ENCODE data around the gene TRIM8.

The TRIM8 gene

GRCh38 chr10:102620591-102621442, 23.5 kb upstream of the TRIM8 start:
- TF ChIP-seq, protein P1, sequence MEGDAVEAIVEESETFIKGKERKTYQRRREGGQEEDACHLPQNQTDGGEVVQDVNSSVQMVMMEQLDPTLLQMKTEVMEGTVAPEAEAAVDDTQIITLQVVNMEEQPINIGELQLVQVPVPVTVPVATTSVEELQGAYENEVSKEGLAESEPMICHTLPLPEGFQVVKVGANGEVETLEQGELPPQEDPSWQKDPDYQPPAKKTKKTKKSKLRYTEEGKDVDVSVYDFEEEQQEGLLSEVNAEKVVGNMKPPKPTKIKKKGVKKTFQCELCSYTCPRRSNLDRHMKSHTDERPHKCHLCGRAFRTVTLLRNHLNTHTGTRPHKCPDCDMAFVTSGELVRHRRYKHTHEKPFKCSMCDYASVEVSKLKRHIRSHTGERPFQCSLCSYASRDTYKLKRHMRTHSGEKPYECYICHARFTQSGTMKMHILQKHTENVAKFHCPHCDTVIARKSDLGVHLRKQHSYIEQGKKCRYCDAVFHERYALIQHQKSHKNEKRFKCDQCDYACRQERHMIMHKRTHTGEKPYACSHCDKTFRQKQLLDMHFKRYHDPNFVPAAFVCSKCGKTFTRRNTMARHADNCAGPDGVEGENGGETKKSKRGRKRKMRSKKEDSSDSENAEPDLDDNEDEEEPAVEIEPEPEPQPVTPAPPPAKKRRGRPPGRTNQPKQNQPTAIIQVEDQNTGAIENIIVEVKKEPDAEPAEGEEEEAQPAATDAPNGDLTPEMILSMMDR (IDR thresholded peaks at IDR 0.05; ENCODE audit: low read depth, low read length, poor library complexity, severe bottlenecking), result no peak
- TF ChIP-seq EZH2phosphoT487 (IDR thresholded peaks at IDR 0.05; ENCODE audit: borderline replicate concordance, low read length), result no peak
- Histone ChIP-seq H3K79me2 (ENCODE audit: control insufficient read depth, low read length) (no peaks in the 10 kb centered on the region), H3K4me3 (ENCODE audit: low read length) (no peak overlapping the region), H3F3A (ENCODE audit: control insufficient read depth, insufficient read depth) (no peaks in the 10 kb centered on the region), H3K4me1 (ENCODE audit: control insufficient read depth, low read length) (no peaks in the 10 kb centered on the region), H3K9me3 (ENCODE audit: control insufficient read depth, insufficient read depth, low read length) (no peaks in the 10 kb centered on the region), H3K36me3 (ENCODE audit: control insufficient read depth, low read length) (no peaks in the 10 kb centered on the region), H3K27ac (ENCODE audit: low read depth, low read length) (no peak overlapping the region), H3K9me2 (replicated peaks; ENCODE audit: control insufficient read depth, low read length) (no peaks in the 10 kb centered on the region), H3K27me3 (ENCODE audit: control insufficient read depth, low read length) (no peaks in the 10 kb centered on the region), H4K20me1 (ENCODE audit: control insufficient read depth, insufficient read depth, low read depth, low read length) (no peaks in the 10 kb centered on the region), H3K4me2 (ENCODE audit: low read length) (no peak overlapping the region)

- H3F3A ChIP-seq (ENCODE audit: control insufficient read depth, insufficient read depth), result no peaks in the 10 kb centered on the region
- no peaks in the 10 kb centered on the region for H3K9me3 ChIP-seq (ENCODE audit: control insufficient read depth, insufficient read depth, low read length)
- H3K27me3 ChIP-seq (ENCODE audit: control insufficient read depth, low read length), result no peaks in the 10 kb centered on the region
- H3K4me2 ChIP-seq (ENCODE audit: low read length), result no peak overlapping the region
- H3K4me1 ChIP-seq (ENCODE audit: control insufficient read depth, low read length), result no peaks in the 10 kb centered on the region
- no peak overlapping the region for H3K4me3 ChIP-seq (ENCODE audit: low read length)
- H4K20me1 ChIP-seq (ENCODE audit: control insufficient read depth, insufficient read depth, low read depth, low read length), result no peaks in the 10 kb centered on the region; the same call in 1 of the 2 replicates
- H3K9me2 ChIP-seq (replicated peaks; ENCODE audit: control insufficient read depth, low read length), result no peaks in the 10 kb centered on the region
- TF ChIP-seq, protein P1 (IDR thresholded peaks at IDR 0.05; ENCODE audit: low read depth, low read length, poor library complexity, severe bottlenecking), result no peak
- TF ChIP-seq EZH2phosphoT487 (IDR thresholded peaks at IDR 0.05; ENCODE audit: borderline replicate concordance, low read length), result no peak
- no peaks in the 10 kb centered on the region for H3K36me3 ChIP-seq (ENCODE audit: control insufficient read depth, low read length)
- H3K27ac ChIP-seq (ENCODE audit: low read depth, low read length), result no peak overlapping the region
- H3K79me2 ChIP-seq (ENCODE audit: control insufficient read depth, low read length), result no peaks in the 10 kb centered on the region
Observed at GRCh38 chr10:102621443-102622325, 22.6 kb upstream of the TRIM8 start.

GRCh38 chr10:102624094-102624493, 20.2 kb upstream of the TRIM8 start:
- TF ChIP-seq EZH2phosphoT487 (IDR thresholded peaks at IDR 0.05; ENCODE audit: borderline replicate concordance, low read length), result no peak
- TF ChIP-seq, protein P1 (IDR thresholded peaks at IDR 0.05; ENCODE audit: low read depth, low read length, poor library complexity, severe bottlenecking), result no peak
- Histone ChIP-seq H3K9me2 (replicated peaks; ENCODE audit: control insufficient read depth, low read length) (no peaks in the 10 kb centered on the region), H3K4me2 (ENCODE audit: low read length) (no peak overlapping the region), H3K27me3 (ENCODE audit: control insufficient read depth, low read length) (no peaks in the 10 kb centered on the region), H3K36me3 (ENCODE audit: control insufficient read depth, low read length) (no peaks in the 10 kb centered on the region), H3F3A (ENCODE audit: control insufficient read depth, insufficient read depth) (no peaks in the 10 kb centered on the region), H3K79me2 (ENCODE audit: control insufficient read depth, low read length) (no peaks in the 10 kb centered on the region), H3K4me3 (ENCODE audit: low read length) (no peak overlapping the region), H4K20me1 (ENCODE audit: control insufficient read depth, insufficient read depth, low read depth, low read length) (no peaks in the 10 kb centered on the region; the same call in 1 of the 2 replicates), H3K4me1 (ENCODE audit: control insufficient read depth, low read length) (no peaks in the 10 kb centered on the region), H3K27ac (ENCODE audit: low read depth, low read length) (no peak overlapping the region), H3K9me3 (ENCODE audit: control insufficient read depth, insufficient read depth, low read length) (no peaks in the 10 kb centered on the region)
